IMR-90 (cell line): ENCODE data around the gene ZMYM4. TPM values are rescaled to one million over a fixed set of nuclear protein-coding genes. Genes with fewer than 3 reads are reported as not detected.

ENCODE experiments used
- ATAC-seq: fragments of 200-7000 bp; cut with Tn5 transposase; 2 replicates; pipeline ENCODE4 v1.9.1; 2020; ENCODE audit warnings: low read depth, mild to moderate bottlenecking, moderate library complexity
- BruUV-seq: library from RNA; stranded (reverse); fragments of 400-500 nt; replicated peaks from 2 replicates; lab custom pipeline; 2021; lab: Mats Ljungman, UMichigan
- CTCF ChIA-PET: fragments of 300-600 bp; formaldehyde crosslinking; extraction: SDS; loops from one replicate; lab custom pipeline; 2021; ENCODE audit warnings: antibody characterized with exemption; lab: Yijun Ruan, JAX
- POLR2A ChIA-PET: fragments of 300-600 bp; sonication (Branson Sonifier 250); formaldehyde crosslinking; loops from one replicate; lab custom pipeline; 2022; ENCODE audit warnings: antibody characterized with exemption; ENCODE audit not compliant: unreplicated experiment; lab: Charles Lee
- DNase-seq: peaks from one replicate; pipeline ENCODE4 v3.0.0; 2013
- H2AFZ ChIP-seq: replicated peaks from 2 replicates; pipeline ENCODE3; 2013; ENCODE audit warnings: low read length, mild to moderate bottlenecking; ENCODE audit not compliant: poor library complexity
- H2AK5ac ChIP-seq: 2 replicates; pipeline ENCODE4 v1.6.1; 2013; ENCODE audit warnings: low read depth, low read length, inconsistent platforms
- H2AK9ac ChIP-seq: replicated peaks from 2 replicates; pipeline ENCODE3; 2013; ENCODE audit warnings: mild to moderate bottlenecking, low read depth, low read length, moderate library complexity; ENCODE audit not compliant: poor library complexity
- H2BK120ac ChIP-seq: 2 replicates; pipeline ENCODE4 v1.6.1; 2013; ENCODE audit warnings: low read depth, low read length, inconsistent platforms
- H2BK15ac ChIP-seq: 3 replicates; pipeline ENCODE4 v1.6.1; 2013; ENCODE audit warnings: low read depth, low read length, inconsistent platforms
- H2BK20ac ChIP-seq: 2 replicates; pipeline ENCODE4 v1.6.1; 2013; ENCODE audit warnings: low read depth, mild to moderate bottlenecking, inconsistent platforms, low read length, moderate library complexity
- H2BK5ac ChIP-seq: 2 replicates; pipeline ENCODE4 v1.6.1; 2013; ENCODE audit warnings: mild to moderate bottlenecking, low read depth, low read length, inconsistent platforms; ENCODE audit not compliant: poor library complexity, severe bottlenecking
- H3K14ac ChIP-seq: replicated peaks from 2 replicates; pipeline ENCODE4 v1.6.1; 2013; ENCODE audit warnings: low read depth, low read length, inconsistent platforms
- H3K18ac ChIP-seq: 2 replicates; pipeline ENCODE4 v1.6.1; 2013; ENCODE audit warnings: low read depth, low read length, control low read depth
- H3K23ac ChIP-seq: 2 replicates; pipeline ENCODE4 v1.6.1; 2013; ENCODE audit warnings: low read depth, low read length, inconsistent platforms
- H3K27ac ChIP-seq: 2 replicates; pipeline ENCODE4 v1.5.1; 2013; ENCODE audit warnings: mild to moderate bottlenecking, control low read depth, low read length; ENCODE audit not compliant: insufficient read depth
- H3K27me3 ChIP-seq: 2 replicates; pipeline ENCODE4 v1.6.1; 2013; ENCODE audit warnings: low read length; ENCODE audit not compliant: control insufficient read depth, insufficient read depth
- H3K36me3 ChIP-seq: 2 replicates; pipeline ENCODE4 v1.6.1; 2013; ENCODE audit warnings: low read length, mixed read lengths; ENCODE audit not compliant: control insufficient read depth, insufficient read depth
- H3K4ac ChIP-seq: 2 replicates; pipeline ENCODE4 v1.6.1; 2013; ENCODE audit warnings: low read depth, low read length, inconsistent platforms
- H3K4me1 ChIP-seq: 2 replicates; pipeline ENCODE4 v1.6.1; 2013; ENCODE audit warnings: low read length, mixed read lengths; ENCODE audit not compliant: control insufficient read depth, insufficient read depth
- H3K4me2 ChIP-seq: 2 replicates; pipeline ENCODE4 v1.6.1; 2013; ENCODE audit warnings: low read depth, mild to moderate bottlenecking, control low read depth, low read length, moderate library complexity
- H3K4me3 ChIP-seq: 2 replicates; pipeline ENCODE4 v1.5.1; 2013; ENCODE audit warnings: low read depth, mild to moderate bottlenecking, control low read depth, low read length, moderate library complexity; ENCODE audit not compliant: insufficient read depth
- H3K56ac ChIP-seq: 2 replicates; pipeline ENCODE4 v1.6.1; 2013; ENCODE audit warnings: low read length, inconsistent platforms; ENCODE audit not compliant: insufficient read depth; ENCODE audit errors: extremely low read depth
- H3K79me1 ChIP-seq, 2 experiments: 2 replicates each; pipeline ENCODE4 v1.6.1; 2013; ENCODE audit warnings: low read length in 2 of 2, inconsistent platforms in 1 of 2, low read depth in 1 of 2
- H3K9ac ChIP-seq: 2 replicates; pipeline ENCODE4 v1.6.1; 2013; ENCODE audit warnings: low read depth, low read length, control low read depth
- H3K9me1 ChIP-seq: 2 replicates; pipeline ENCODE4 v1.6.1; 2013; ENCODE audit warnings: low read length, inconsistent platforms; ENCODE audit not compliant: insufficient read depth
- H3K9me3 ChIP-seq: 2 replicates; pipeline ENCODE4 v1.6.1; 2013; ENCODE audit warnings: low read length; ENCODE audit not compliant: control insufficient read depth, insufficient read depth
- H4K20me1 ChIP-seq: 2 replicates; pipeline ENCODE4 v1.6.1; 2013; ENCODE audit warnings: low read length, inconsistent platforms; ENCODE audit not compliant: insufficient read depth
- H4K5ac ChIP-seq: 2 replicates; pipeline ENCODE4 v1.6.1; 2013; ENCODE audit warnings: mild to moderate bottlenecking, low read depth, low read length, control low read depth
- H4K8ac ChIP-seq, 2 experiments: 2 replicates each; pipeline ENCODE4 v1.6.1; 2013; ENCODE audit warnings: low read depth in 2 of 2, low read length in 2 of 2, control low read depth in 1 of 2, inconsistent platforms in 1 of 2
- H4K91ac ChIP-seq: 2 replicates; pipeline ENCODE4 v1.6.1; 2013; ENCODE audit warnings: low read depth, low read length, inconsistent platforms; ENCODE audit not compliant: insufficient read depth
- BHLHE40 ChIP-seq: fragments of 150-350 bp; IDR thresholded peaks from 2 replicates; pipeline ENCODE4 v1.6.1; 2016; ENCODE audit warnings: mild to moderate bottlenecking, low read depth, low read length
- CEBPB ChIP-seq: IDR thresholded peaks from 2 replicates; pipeline ENCODE4 v1.6.1; 2012; ENCODE audit warnings: low read depth, low read length, improper control_type of control experiment
- CHD1 ChIP-seq: IDR thresholded peaks from 2 replicates; pipeline ENCODE4 v1.6.1; 2012; ENCODE audit warnings: low read depth, low read length, improper control_type of control experiment
- FOS ChIP-seq: fragments of 150-350 bp; IDR thresholded peaks from 2 replicates; pipeline ENCODE4 v1.6.1; 2016; ENCODE audit warnings: low read depth, low read length
- MAFK ChIP-seq: IDR thresholded peaks from 2 replicates; pipeline ENCODE4 v1.6.1; 2012; ENCODE audit warnings: low read depth, low read length, improper control_type of control experiment
- MAZ ChIP-seq: IDR thresholded peaks from 2 replicates; pipeline ENCODE4 v1.6.1; 2012; ENCODE audit warnings: low read depth, mild to moderate bottlenecking, low read length, improper control_type of control experiment, moderate library complexity, borderline replicate concordance
- MXI1 ChIP-seq: IDR thresholded peaks from 2 replicates; pipeline ENCODE4 v1.6.1; 2012; ENCODE audit warnings: low read depth, mild to moderate bottlenecking, low read length, moderate library complexity, borderline replicate concordance
- NFE2L2 ChIP-seq: fragments of 150-350 bp; IDR thresholded peaks from 2 replicates; pipeline ENCODE4 v1.6.1; 2016; ENCODE audit warnings: low read depth, mild to moderate bottlenecking, low read length
- POLR2A ChIP-seq: IDR thresholded peaks from 2 replicates; pipeline ENCODE4 v1.6.1; 2012; ENCODE audit warnings: mild to moderate bottlenecking, low read depth, low read length
- RAD21 ChIP-seq: IDR thresholded peaks from 2 replicates; pipeline ENCODE4 v1.6.1; 2012; ENCODE audit warnings: low read length, improper control_type of control experiment
- RCOR1 ChIP-seq: IDR thresholded peaks from 2 replicates; pipeline ENCODE4 v1.6.1; 2012; ENCODE audit warnings: mild to moderate bottlenecking, low read length, improper control_type of control experiment; ENCODE audit not compliant: insufficient replicate concordance
- RFX5 ChIP-seq: IDR thresholded peaks from 2 replicates; pipeline ENCODE4 v1.8.0; 2012; ENCODE audit warnings: low read depth, mild to moderate bottlenecking, low read length, moderate library complexity
- SMC3 ChIP-seq: fragments of 150-350 bp; IDR thresholded peaks from 2 replicates; pipeline ENCODE4 v1.6.1; 2016; ENCODE audit warnings: low read depth, mild to moderate bottlenecking, antibody characterized with exemption, low read length, moderate library complexity
- WGBS, 2 experiments: methylation state at CpG; one replicate each; pipeline versions ENCODE4 v1.1.5 to v1.1.7; 2013; ENCODE audit warnings: missing lambda C conversion rate in 2 of 2; ENCODE audit not compliant: insufficient read length in 1 of 2; ENCODE audit errors: extremely low coverage in 2 of 2; 5-methylcytosine and 5-hydroxymethylcytosine counted together
- dilution Hi-C: fragments of 300-500 bp; cut with HindIII; formaldehyde crosslinking; loops from one replicate; pipeline ENCODE4 v1.14.3; 2018; ENCODE audit warnings: low sequenced_read_pairs; ENCODE audit not compliant: unreplicated experiment
- in situ Hi-C: fragments of 300-500 bp; cut with MboI; formaldehyde crosslinking; loops from 3 replicates; pipeline ENCODE4 v1.14.3; 2019; ENCODE audit warnings: low sequenced_read_pairs, inconsistent platforms, mixed read lengths
- intact Hi-C: fragments of 100-400 bp; cut with micrococcal nuclease; formaldehyde crosslinking; loops from 2 replicates; pipeline ENCODE4 v1.10.0; 2022
- polyA plus RNA-seq, 3 experiments: library from polyadenylated mRNA; depleted of rRNA; stranded (reverse); fragments of >200 nt; gene quantifications; 2 replicates each; pipeline ENCODE4 v1.2.3, GENCODE V29; 2012; ENCODE audit warnings: low replicate concordance in 1 of 3
- total RNA-seq: library from RNA; depleted of rRNA; stranded (reverse); fragments of >200 nt; gene quantifications from 2 replicates; pipeline ENCODE4 v1.2.3, GENCODE V29; 2012
- TF ChIP-seq, protein P1 (sequence below): fragments of 150-350 bp; IDR thresholded peaks from 2 replicates; pipeline ENCODE4 v1.6.1; 2016; ENCODE audit warnings: low read depth, mild to moderate bottlenecking, low read length, moderate library complexity, borderline replicate concordance
- TF ChIP-seq, protein P2 (sequence below): conservative IDR thresholded peaks from 2 replicates; pipeline ENCODE4 v1.5.1; 2012; ENCODE audit warnings: mild to moderate bottlenecking, low read depth, low read length, improper control_type of control experiment
- TF ChIP-seq, protein P3 (sequence below): fragments of 150-350 bp; IDR thresholded peaks from 2 replicates; pipeline ENCODE4 v1.6.1; 2017; ENCODE audit warnings: mild to moderate bottlenecking, antibody characterized with exemption, low read length, low read depth

Gene ZMYM4
- total and polyA plus RNA-seq, 2 of the 4 experiments (the other 2 are of a cell fraction): 14.7 to 53.8 TPM

DNA sequence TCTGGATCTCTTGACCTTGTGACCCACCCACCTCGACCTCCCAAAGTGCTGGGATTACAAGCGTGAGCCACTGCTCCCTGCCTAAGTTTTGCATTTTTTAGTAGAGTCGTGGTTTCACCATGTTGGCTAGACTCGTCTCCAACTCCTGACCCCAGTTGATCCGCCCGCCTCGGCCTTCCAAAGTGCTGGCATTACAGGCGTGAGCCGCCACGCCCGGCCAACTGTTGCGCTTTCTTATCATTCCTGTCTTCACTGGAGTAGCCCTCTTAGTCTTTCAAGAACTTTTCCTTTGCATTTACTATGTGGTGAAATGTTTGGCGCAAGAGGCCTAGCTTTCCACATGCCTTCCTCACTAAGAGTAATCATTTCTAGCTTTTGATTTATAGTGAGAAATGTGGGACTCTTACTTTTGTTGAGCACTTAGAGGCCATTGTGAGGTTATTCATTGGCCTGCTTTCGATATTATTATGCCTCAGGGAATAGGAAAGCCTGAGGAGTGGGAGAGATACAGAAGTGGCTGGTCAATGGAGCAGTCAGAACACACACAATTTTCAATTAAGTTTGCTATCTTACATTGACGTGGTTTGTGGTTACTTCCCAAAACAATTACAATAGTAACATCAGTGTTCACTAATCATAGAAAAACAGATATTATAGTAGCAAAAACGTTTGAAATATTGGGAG is 111.0 kb downstream of the ZMYM4 start:
- Histone ChIP-seq H3K56ac (no peak overlapping the region), H2AFZ (no peak overlapping the region), H2BK120ac (no peak overlapping the region), H3K27ac (no peak overlapping the region), H3K27me3 (no peaks in the 10 kb centered on the region), H3K36me3 (peaks cover 9% of the 10 kb centered on the region), H3K4me2 (no peak overlapping the region), H4K91ac (no peak overlapping the region), H3K9me3 (no peaks in the 10 kb centered on the region), H3K9me1 (no peaks in the 10 kb centered on the region), H3K4ac (no peak overlapping the region), H3K23ac (no peak overlapping the region), H4K5ac (no peak overlapping the region), H4K8ac (no peak overlapping the region), H3K9ac (no peak overlapping the region), H3K18ac (no peak overlapping the region), H4K20me1 (no peaks in the 10 kb centered on the region), H2BK5ac (no peak overlapping the region), H3K4me1 (no peaks in the 10 kb centered on the region), H2BK15ac (no peak overlapping the region), H2AK5ac (no peak overlapping the region), H3K4me3 (no peak overlapping the region), H2AK9ac (no peak overlapping the region), H3K79me1 (peaks cover 13 to 17% of the 10 kb centered on the region in 2 experiments), H3K14ac (no peak overlapping the region), H2BK20ac (no peak overlapping the region)
- BruUV-seq: no TSS peak
- TF ChIP-seq MAFK: no peak
- TF ChIP-seq, protein P1, sequence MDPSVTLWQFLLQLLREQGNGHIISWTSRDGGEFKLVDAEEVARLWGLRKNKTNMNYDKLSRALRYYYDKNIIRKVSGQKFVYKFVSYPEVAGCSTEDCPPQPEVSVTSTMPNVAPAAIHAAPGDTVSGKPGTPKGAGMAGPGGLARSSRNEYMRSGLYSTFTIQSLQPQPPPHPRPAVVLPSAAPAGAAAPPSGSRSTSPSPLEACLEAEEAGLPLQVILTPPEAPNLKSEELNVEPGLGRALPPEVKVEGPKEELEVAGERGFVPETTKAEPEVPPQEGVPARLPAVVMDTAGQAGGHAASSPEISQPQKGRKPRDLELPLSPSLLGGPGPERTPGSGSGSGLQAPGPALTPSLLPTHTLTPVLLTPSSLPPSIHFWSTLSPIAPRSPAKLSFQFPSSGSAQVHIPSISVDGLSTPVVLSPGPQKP: no peak
- TF ChIP-seq, protein P2, sequence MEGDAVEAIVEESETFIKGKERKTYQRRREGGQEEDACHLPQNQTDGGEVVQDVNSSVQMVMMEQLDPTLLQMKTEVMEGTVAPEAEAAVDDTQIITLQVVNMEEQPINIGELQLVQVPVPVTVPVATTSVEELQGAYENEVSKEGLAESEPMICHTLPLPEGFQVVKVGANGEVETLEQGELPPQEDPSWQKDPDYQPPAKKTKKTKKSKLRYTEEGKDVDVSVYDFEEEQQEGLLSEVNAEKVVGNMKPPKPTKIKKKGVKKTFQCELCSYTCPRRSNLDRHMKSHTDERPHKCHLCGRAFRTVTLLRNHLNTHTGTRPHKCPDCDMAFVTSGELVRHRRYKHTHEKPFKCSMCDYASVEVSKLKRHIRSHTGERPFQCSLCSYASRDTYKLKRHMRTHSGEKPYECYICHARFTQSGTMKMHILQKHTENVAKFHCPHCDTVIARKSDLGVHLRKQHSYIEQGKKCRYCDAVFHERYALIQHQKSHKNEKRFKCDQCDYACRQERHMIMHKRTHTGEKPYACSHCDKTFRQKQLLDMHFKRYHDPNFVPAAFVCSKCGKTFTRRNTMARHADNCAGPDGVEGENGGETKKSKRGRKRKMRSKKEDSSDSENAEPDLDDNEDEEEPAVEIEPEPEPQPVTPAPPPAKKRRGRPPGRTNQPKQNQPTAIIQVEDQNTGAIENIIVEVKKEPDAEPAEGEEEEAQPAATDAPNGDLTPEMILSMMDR: no peak
- TF ChIP-seq MAZ: no peak
- TF ChIP-seq FOS: no peak
- no peak for TF ChIP-seq SMC3
- TF ChIP-seq NFE2L2: no peak
- no peak for TF ChIP-seq RCOR1
- TF ChIP-seq BHLHE40: no peak
- TF ChIP-seq POLR2A: no peak
- TF ChIP-seq RFX5: no peak
- TF ChIP-seq, protein P3, sequence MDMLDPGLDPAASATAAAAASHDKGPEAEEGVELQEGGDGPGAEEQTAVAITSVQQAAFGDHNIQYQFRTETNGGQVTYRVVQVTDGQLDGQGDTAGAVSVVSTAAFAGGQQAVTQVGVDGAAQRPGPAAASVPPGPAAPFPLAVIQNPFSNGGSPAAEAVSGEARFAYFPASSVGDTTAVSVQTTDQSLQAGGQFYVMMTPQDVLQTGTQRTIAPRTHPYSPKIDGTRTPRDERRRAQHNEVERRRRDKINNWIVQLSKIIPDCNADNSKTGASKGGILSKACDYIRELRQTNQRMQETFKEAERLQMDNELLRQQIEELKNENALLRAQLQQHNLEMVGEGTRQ: no peak
- no peak for TF ChIP-seq RAD21
- no peak for TF ChIP-seq CEBPB
- no peak for TF ChIP-seq MXI1
- no peak for TF ChIP-seq CHD1
- in situ Hi-C loops: no loop called here
- 92% methylated on average over 2 of the region's 16 CpGs; no CpG with 5 or more reads in 1 of the 2 experiments for WGBS, 2 experiments
- ChIA-PET POLR2A (no interaction called here), CTCF (no interaction called here)
- DNase-seq: no peak
- dilution Hi-C loops: no loop called here
- no peak for ATAC-seq
- intact Hi-C loops: no loop called here
